ENCODE results near the gene ARHGEF3. TPM values are rescaled to one million over a fixed set of nuclear protein-coding genes. Genes with fewer than 3 reads are reported as not detected.
"Not testable (repeated sequence)": the region's sequence is repeated elsewhere in the genome, so short reads cannot be mapped to it uniquely, and the experiment has no call there.

ARHGEF3 gene
- total and polyA plus RNA-seq, 2 donors (not counting 3 experiments of a cell fraction or from before 2014, with no cell fraction given), result 6.7 to 16.3 TPM

- H3K4me2 ChIP-seq (ENCODE audit: insufficient read depth, low read length), result no peak overlapping the region
- H3K9ac ChIP-seq (replicated peaks; ENCODE audit: extremely low read depth, insufficient read depth, low read length), result no peak overlapping the region
- no peaks in the 10 kb centered on the region for H3K79me2 ChIP-seq (ENCODE audit: control insufficient read depth, insufficient read depth, low read length)
- H3K36me3 ChIP-seq (ENCODE audit: control insufficient read depth in 2 of 2, extremely low read depth in 1 of 2, insufficient read depth in 2 of 2, low read length in 2 of 2), result peaks cover 0 to 2% of the 10 kb centered on the region in 2 experiments
- no peaks in the 10 kb centered on the region for H4K20me1 ChIP-seq (replicated peaks; ENCODE audit: control insufficient read depth, extremely low read depth, insufficient read depth, low read length)
- DNase-seq (ENCODE audit: low read depth, low spot score) (no peak), FAIRE-seq (no peak)
- dilution Hi-C loops (cut with MboI; ENCODE audit: extremely low pct_ligation_motif_present, low sequenced_read_pairs), result no loop called here
- CTCF ChIA-PET, result interaction anchor here (0.7 to 2.9 kb wide), 3 partner anchors 17 to 78 kb away, joined by 3 to 10 read pairs (median 3); no protein-coding TSS in a partner anchor
- no peaks in the 10 kb centered on the region for H3K9me1 ChIP-seq (replicated peaks; ENCODE audit: control insufficient read depth, extremely low read depth, insufficient read depth, low read length)
- no peaks in the 10 kb centered on the region for H3K27me3 ChIP-seq (ENCODE audit: control insufficient read depth in 2 of 2, insufficient read depth in 2 of 2, low read length in 2 of 2)
- no peak overlapping the region for H3K27ac ChIP-seq (ENCODE audit: insufficient read depth, low read depth, low read length)
- TF ChIP-seq JUN (IDR thresholded peaks at IDR 0.05; ENCODE audit: borderline replicate concordance, insufficient read depth, insufficient read length, low read depth) (no peak), FOS (IDR thresholded peaks at IDR 0.05; ENCODE audit: borderline replicate concordance, insufficient read depth, low read length) (no peak), CTCF (IDR thresholded peaks at IDR 0.05; ENCODE audit: extremely low read depth in 1 of 2, insufficient read depth in 1 of 2, low read depth in 1 of 2, low read length in 2 of 2) (no peak)
- H3K4me1 ChIP-seq (ENCODE audit: control insufficient read depth, extremely low read depth, insufficient read depth, low read length), result no peaks in the 10 kb centered on the region
- POLR2A ChIA-PET, result no interaction called here
- intact Hi-C loops (cut with micrococcal nuclease), result no loop called here
- BruUV-seq (replicated peaks), result no TSS peak
- H2AFZ ChIP-seq (ENCODE audit: low read depth, low read length), result no peak overlapping the region
- no peaks in the 10 kb centered on the region for H3K9me3 ChIP-seq (replicated peaks; ENCODE audit: control insufficient read depth, insufficient read depth, low read length)
- H3K4me3 ChIP-seq (replicated peaks in 1 of 3; ENCODE audit: insufficient read depth in 1 of 3, low read depth in 1 of 3, low read length in 3 of 3), result no peak overlapping the region
These were observed 80.9 kb downstream of the ARHGEF3 start for GRCh38 chr3:56720849-56721248.

- H3K9me3 ChIP-seq (replicated peaks; ENCODE audit: control insufficient read depth, insufficient read depth, low read length); H3K4me2 ChIP-seq (ENCODE audit: insufficient read depth, low read length); H3K79me2 ChIP-seq (ENCODE audit: control insufficient read depth, insufficient read depth, low read length); DNase-seq (ENCODE audit: low read depth, low spot score); H3K27ac ChIP-seq (ENCODE audit: insufficient read depth, low read depth, low read length); H3K36me3 ChIP-seq (ENCODE audit: control insufficient read depth in 2 of 2, extremely low read depth in 1 of 2, insufficient read depth in 2 of 2, low read length in 2 of 2); H4K20me1 ChIP-seq (replicated peaks; ENCODE audit: control insufficient read depth, extremely low read depth, insufficient read depth, low read length); POLR2A ChIA-PET; H3K9ac ChIP-seq (replicated peaks; ENCODE audit: extremely low read depth, insufficient read depth, low read length); H3K9me1 ChIP-seq (replicated peaks; ENCODE audit: control insufficient read depth, extremely low read depth, insufficient read depth, low read length); intact Hi-C loops (cut with micrococcal nuclease); dilution Hi-C loops (cut with MboI; ENCODE audit: extremely low pct_ligation_motif_present, low sequenced_read_pairs); FAIRE-seq; H3K27me3 ChIP-seq (ENCODE audit: control insufficient read depth in 2 of 2, insufficient read depth in 2 of 2, low read length in 2 of 2); H3K4me3 ChIP-seq (replicated peaks in 1 of 3; ENCODE audit: insufficient read depth in 1 of 3, low read depth in 1 of 3, low read length in 3 of 3); H3K4me1 ChIP-seq (ENCODE audit: control insufficient read depth, extremely low read depth, insufficient read depth, low read length); BruUV-seq (replicated peaks); H2AFZ ChIP-seq (ENCODE audit: low read depth, low read length): not testable (repeated sequence)
- CTCF ChIA-PET, result interaction anchor here (1.4 kb wide), 1 partner anchor 18 kb away, joined by 4 read pairs; no protein-coding TSS in a partner anchor
These were observed 82.9 kb downstream of the ARHGEF3 start for GRCh38 chr3:56718809-56719208.

Measured in endothelial cell of umbilical vein (primary cell).